ENCODE measurements around the gene SLC32A1.

Gene SLC32A1

DNA sequence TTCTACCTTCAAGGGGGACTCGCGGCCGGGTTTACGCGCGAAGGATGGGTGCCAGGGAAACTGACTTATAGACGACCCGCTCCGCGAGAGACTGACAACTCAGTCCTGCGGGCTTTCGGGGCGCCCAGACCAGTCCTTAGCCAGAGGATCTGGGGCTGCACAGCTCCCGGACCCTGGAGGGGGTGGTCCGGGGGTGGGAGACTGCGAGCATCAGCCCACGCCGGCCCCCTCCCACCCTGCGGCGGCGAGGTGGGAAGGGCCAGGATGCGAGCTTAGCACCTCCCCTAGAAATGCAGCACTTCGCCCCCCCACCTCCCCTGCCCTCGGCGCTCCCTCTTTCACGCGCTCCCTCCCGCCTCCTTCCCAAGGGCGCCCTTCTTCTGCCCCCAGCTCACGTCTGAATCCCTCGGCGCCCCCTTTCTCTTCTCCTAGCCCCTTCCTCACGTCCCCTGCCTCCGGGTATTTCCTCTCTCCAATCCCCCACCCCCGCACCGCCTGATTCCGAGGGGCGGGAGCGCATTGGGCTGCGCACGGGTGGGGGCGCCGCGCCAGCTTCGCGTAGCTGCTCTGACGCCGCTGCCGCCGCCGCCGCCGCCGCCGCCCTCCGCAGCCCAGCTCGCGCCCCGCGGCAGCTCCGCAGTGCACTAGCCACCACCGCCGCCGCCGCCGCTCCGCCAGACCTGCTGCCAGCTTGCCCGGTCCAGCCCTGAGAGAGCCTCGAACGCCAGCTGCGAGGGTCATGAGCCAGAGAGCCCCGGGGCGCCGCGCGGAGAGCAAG, at the start of gene SLC32A1:
TSS of gene SLC32A1 (plus strand) at position 639 of the 778 bp plus-strand sequence. CDS start 239 bp downstream, outside the sequence.
- DNase-seq (ENCODE audit: low read depth in 2 of 2): no peak

DNA sequence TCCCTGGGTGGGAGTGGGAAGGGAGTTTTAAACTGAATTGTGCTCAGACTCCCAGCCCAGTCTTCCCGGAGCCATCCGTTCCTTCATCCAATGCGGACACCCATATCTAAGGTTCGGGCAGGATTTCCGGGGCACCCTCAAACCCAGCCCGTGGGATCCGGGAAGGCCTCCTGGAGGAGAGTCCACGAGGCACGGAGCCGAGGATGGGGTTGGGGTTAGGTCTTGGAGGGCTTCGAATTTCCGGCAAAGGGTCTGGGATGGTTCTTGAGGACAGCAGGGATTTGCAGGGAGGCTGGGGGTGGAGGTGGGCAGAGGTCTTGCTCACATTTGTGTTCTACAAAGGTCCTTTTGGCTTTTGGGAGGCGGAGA, 49.5 kb upstream of the SLC32A1 start:
- no peak for DNase-seq (ENCODE audit: low read depth in 2 of 2)

GRCh38 chr20:38676576-38676975, 47.7 kb upstream of the SLC32A1 start:
- no peak for DNase-seq (ENCODE audit: low read depth in 2 of 2)

DNA sequence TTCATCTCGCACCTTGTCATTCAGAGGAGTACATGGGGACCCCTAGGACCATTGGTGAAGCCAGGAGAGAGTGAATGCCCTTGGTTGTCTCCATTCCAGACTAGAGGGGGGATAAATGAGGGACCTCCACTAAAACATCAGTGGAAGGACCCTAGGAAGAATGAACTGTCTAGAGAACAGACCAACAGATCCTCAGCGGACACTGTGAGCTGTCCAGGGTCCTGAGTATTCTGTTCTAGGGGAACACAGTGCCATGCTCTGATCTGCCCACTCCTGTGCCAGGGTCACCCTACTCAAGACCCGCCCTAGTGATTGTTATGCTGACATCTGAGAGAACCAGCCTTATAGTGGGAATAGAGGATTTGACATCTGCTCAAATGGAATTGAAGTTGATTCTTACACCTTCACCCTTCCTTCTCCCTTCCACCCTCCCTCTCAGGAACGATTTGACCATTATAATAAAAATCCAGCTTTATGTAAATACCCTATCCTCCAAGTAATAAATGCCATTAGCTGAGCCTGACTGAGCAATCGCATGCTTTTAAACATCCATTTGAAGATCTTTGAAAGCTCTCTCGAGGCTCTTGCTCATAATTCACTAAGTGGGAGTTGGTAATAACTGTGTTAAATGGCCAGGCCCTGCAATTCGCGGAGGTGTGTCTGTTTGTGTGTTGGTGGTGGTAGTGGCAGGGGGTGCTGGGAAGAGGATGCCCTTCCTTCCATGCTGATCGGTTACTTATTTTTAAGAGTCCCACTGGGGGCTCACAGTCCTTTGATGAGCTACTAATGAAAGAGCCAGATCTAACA, 43.6 kb upstream of the SLC32A1 start:
- no peak for DNase-seq (ENCODE audit: low read depth in 2 of 2)

GRCh38 chr20:38685271-38685670, 39.0 kb upstream of the SLC32A1 start:
- DNase-seq (ENCODE audit: low read depth in 2 of 2): no peak

DNA sequence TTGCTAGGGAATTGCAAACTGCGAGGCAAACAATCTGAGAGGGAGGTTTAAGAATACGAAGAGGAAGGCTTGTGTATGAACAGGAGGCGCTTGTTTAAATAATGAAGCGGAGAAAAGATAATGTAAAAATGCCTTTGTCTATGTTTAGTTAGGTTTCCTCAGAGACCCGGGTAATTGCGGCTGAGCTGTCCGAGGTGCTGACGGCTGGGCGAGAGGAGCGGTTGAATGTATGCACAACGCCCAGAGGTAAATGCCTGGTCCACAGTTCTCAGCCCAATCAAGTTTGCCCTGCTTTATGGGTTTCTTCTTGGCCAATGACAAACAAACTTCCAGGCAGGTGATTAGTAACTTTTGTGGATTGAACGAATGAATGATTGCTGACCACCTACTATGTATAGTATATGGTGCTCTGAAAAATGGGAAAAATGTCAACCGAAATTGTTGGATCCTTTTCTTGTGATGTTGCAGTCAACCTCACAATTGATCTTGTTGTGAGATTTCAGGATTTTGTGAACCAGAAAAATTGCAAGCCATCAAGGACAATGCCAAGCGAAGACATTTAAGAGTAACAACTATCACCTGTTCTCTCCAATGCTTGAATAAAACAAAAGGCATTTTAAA, 38.3 kb upstream of the SLC32A1 start:
- DNase-seq (ENCODE audit: low read depth in 2 of 2): no peak

DNA sequence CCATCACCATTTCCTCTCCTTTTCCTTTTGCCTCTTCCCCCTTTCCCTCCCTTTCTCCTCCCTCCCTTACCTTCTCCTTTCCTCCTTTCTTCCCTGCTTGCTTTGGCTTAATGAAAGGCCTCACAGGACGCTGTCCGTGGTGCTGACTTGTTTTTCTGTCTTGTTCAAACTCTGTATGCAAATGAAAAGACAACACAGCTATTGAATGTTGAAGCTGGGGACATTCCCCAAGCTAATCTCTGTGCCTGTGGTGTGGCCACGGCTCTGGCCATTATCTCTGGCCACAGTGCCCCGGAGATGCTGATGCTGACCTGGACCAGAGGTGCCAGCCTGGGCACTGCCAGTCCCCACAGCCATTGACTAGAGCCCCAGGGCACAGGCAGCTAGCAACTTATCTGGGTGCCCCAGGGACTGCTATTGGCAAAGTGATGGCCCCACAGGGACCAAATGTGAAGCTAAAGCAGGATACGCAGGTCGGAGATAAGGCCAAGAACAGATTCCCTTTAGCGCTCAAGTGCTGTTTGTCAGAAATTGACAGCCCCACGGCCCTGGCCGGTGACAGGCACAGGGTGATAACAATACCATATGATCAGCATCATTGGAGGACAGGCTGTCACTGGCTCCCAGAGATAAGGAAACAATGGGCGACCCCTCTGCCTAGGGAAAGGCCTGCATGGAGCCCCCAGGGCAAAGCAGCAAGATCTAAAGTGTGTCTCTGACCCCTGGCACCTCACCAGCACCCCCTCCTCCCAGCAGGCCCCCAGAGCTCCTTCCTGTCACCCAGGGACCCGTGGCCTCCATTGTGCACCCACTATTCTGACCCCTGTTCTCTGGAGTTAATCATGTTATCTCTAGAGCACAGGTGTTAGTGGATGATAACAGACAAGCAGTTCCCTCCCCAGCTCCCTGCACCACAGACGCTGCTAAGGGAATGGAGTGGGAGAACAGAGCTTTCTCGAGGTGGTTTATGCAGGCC, 31.6 kb upstream of the SLC32A1 start:
- peak in 1 of 2 donors; percentile 38 for DNase-seq (ENCODE audit: low read depth in 2 of 2)

DNA sequence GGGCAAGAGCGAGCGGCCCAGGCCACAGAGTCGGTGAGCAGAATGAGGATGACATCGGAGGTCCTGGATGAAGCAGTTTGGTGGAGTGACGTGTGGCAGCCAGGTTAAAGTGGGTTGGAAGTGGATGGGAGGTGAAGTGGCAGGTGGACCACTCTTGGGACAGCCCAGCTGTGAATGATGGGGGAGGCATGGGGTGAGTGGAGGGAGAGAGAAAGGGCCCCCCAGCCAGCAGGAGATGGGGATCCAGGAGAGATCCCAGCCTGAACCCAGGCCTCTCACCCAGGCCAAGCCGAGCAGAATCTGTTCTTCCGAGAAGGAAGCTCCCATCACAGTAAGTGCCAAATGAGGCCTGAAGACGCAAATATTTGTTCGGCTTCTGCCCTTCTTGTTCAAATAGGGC, 27.0 kb upstream of the SLC32A1 start:
- DNase-seq (ENCODE audit: low read depth in 2 of 2): no peak

DNA sequence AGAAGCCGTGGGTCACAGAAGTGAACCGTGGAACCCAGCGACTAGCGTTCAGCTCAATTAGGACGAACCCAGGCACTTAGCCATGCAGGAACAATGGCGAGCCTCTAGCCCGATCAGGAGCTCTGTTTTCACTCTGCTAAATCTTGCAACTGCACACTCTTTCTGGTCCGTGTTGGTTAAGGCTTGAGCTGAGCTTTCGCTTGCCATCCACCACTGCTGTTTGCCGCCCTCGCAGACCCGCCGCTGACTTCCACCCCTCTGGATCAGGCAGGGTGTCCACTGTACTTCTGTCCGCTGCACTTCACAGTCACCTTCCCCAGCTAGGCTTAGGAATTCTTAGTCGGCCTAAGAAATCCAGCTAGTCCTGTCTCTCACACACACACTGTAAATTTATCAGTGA, 25.7 kb upstream of the SLC32A1 start:
- no peak for DNase-seq (ENCODE audit: low read depth in 2 of 2)

DNA sequence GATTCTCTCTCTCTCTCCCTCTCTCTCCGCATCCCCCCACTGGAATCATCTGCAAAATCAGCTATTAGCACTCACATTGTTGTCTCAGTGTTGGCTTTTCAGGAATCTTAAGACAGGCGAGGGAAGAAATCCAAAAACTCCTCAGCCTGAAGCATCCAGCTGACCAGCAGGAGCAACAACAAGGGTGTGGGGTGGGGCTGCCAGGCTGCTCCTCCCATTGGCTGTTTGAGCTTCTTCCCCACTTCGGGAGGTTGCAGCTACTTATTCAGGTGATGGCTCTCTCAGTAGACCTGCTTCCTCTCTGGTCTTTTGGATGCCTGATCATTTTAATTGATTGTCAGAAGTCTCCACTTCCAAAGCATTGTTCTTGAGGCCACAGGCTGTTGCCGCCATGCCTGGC, 24.1 kb upstream of the SLC32A1 start:
- no peak for DNase-seq (ENCODE audit: low read depth in 2 of 2)

DNA sequence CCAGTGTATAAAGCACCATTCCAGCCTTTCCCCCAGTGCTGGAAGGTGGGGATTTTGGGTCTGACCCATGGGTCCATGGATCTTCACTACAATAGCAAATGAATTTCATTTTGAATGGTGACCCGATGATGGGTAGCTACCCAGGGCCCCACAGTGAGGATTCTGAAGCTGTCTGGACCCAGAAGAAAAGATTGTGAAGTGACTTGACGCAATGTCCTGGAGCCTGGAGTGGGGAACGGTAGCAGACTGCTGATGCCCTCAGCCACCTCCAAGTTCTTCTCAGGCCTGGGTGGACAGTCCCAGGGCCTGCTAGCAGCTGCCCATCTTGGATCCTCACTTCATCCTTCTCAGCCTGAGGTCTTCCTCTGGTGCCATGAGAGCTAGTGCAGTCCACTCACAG, 23.4 kb upstream of the SLC32A1 start:
- DNase-seq (ENCODE audit: low read depth in 2 of 2): no peak

- no peak for DNase-seq (ENCODE audit: low read depth in 2 of 2)
These were observed 20.8 kb upstream of the SLC32A1 start for GRCh38 chr20:38703526-38703925.

DNA sequence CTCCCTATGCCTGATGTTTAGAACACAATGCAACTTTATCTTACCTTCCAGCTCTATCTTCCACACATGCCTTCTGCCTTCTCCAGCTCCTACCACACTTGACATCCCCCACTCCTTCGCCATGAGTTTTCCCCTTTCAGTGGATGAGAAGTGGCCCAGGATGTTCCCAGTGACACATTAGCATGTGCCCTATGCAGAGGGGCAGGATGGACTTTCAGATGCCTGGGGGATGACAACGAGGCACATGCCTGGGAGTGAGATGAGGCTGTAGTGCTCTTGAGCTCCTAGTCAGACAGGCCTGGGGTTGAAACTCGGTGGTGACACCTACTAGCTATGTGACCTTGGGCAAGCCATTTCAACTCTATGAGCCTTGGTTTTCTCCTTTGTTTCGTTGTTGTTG, 20.1 kb upstream of the SLC32A1 start:
- DNase-seq (ENCODE audit: low read depth in 2 of 2): no peak

- DNase-seq (ENCODE audit: low read depth in 2 of 2): no peak
These were observed 17.8 kb upstream of the SLC32A1 start for GRCh38 chr20:38706509-38706908.

DNA sequence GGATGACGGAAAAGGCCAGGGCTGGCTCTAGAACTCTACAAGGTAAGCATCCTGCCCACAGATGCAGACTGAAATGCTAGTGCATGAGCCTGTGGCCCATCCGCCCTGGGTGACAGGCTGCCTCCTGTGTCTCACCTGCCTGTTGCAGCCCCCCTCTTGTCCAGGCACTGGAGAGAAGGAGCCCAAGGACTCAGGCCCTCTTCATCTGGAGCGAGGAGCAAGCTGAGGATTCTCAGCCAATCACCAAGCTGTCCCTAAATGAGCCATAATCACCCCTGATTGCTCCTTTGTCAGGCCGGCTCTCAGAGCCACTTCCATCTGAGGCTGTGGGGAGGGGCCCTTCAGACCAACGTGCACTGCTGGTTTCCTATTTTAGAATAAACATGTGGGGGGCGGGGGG, 10.0 kb upstream of the SLC32A1 start:
- DNase-seq (ENCODE audit: low read depth in 2 of 2): no peak

DNA sequence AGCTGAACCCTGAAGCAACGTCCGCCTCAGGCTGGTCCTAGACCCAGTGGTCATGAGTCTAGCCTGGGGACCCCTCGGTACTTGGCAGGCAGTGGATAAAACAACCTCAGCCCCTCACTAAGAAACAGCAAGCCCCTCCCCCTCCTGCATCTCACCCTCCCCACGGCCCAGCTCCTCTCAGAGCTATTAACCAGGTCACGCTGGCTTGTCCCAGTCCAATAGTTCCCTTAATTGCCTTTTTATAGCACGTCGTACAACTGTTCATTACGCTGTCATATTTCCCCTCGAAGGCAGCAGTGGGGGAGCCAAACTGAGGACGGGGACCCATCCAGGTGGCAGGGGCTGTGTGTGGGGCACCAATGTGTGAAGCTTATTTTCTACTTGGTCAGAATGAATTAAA, 8.6 kb upstream of the SLC32A1 start:
- DNase-seq (ENCODE audit: low read depth in 2 of 2): no peak

DNA sequence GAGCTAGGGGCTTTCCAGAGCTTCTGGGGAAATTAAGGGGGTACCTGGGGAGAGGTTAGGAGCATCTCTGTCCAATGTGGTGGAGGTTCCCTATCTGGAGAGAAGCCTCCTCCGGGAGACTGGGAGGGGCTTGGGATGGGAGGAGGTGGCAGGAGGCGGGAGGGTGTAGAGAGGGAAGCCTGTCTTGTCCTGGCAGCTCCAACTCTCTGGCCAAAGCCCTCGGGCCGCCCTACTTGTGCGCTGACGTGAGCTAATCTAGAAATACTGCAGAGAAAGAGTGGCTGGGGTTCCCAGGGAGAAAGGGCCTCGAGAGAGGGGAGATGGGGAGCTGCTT, 1.6 kb upstream of the SLC32A1 start:
- no peak for DNase-seq (ENCODE audit: low read depth in 2 of 2)

DNA sequence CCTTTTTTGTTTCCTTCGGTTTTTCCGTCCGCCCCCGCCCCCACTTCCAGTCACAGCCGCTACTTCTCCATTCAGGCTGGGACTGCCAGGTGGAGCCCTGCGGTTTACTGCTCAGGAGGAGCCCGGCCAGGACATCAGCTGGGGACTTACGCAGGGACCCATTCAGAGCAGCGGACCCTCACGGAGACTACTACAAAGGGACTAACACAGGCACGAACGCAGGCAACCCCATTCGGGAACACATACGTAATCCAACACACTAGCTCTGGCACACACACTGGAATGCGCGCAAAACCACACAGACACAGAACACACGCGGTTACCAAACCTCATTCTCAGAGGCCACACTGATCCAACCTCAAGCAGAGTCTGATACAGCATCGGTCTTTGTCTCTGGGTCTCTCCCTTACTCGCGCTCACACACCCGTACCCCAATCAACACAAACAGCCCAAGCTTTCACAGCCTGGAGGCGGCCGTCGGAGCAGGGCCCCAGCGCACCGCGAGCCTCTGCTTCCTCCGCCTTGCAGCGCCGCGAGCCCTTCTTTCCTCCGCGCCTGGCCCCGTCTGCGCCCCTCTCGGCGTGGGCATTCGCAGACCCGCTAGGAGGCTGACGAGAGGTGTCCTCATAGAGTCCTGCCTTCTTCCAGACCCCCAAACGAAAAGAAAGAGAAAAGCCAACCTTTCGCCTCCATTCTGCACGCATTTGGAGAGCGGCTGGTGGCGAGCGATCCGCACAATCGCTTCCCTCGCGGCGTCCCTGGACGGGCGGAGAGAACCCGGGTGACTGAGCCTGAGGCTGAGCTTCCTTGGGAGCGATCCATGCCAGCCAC, 1.1 kb upstream of the SLC32A1 start:
- no peak for DNase-seq (ENCODE audit: low read depth in 2 of 2)

GRCh38 chr20:38724626-38725147, 401 bp downstream of the SLC32A1 start:
- DNase-seq (ENCODE audit: low read depth in 2 of 2): no peak

- no peak for DNase-seq (ENCODE audit: low read depth in 2 of 2)
These were observed 1.0 kb downstream of the SLC32A1 start for GRCh38 chr20:38725148-38725901.

Data from stimulated activated CD4-positive, alpha-beta T cell treated with anti-CD3 and anti-CD28 coated beads, Interleukin-1b, Interleukin-23, amount 100 ng/mL, for 1 hour (primary cell).